Activated CD4-positive, alpha-beta T cell treated with anti-CD3 and anti-CD28 coated beads for 24 hours (primary cell): ENCODE measurements around the gene ANKHD1.
"Not testable (repeated sequence)": the region's sequence is repeated elsewhere in the genome, so short reads cannot be mapped to it uniquely, and the experiment has no call there.

Experiments
- DNase-seq, 2 donors: peaks; one replicate each; pipeline ENCODE4 v3.0.0-alpha.2; 2020; ENCODE audit warnings: low read depth in 2 of 2

ANKHD1 gene

GRCh38 chr5:140561753-140562523 lies 160.3 kb downstream of the ANKHD1 start:
- no peak for DNase-seq

- no peak for DNase-seq
Measured at GRCh38 chr5:140563596-140563995, 162.0 kb downstream of the ANKHD1 start.

- DNase-seq: peak; percentile 89 to 90
Measured at GRCh38 chr5:140564196-140565023, 162.8 kb downstream of the ANKHD1 start, which contains the start of the genes APBB3 and SLC35A4. Gene APBB3, minus strand, starts transcription at chr5:140564598. Its CDS starts 353 bp downstream, at chr5:140564245. Gene SLC35A4, plus strand, starts transcription at chr5:140564828. Its CDS starts 2,342 bp downstream, at chr5:140567170.

- DNase-seq: no peak
Measured at GRCh38 chr5:140565024-140565779, 163.6 kb downstream of the ANKHD1 start.

- DNase-seq: no peak
Measured at GRCh38 chr5:140565780-140566095, 164.1 kb downstream of the ANKHD1 start.

- no peak for DNase-seq
Measured at GRCh38 chr5:140566665-140567064, 165.0 kb downstream of the ANKHD1 start.

- no peak for DNase-seq
Measured at GRCh38 chr5:140567136-140567818, 165.6 kb downstream of the ANKHD1 start.

- DNase-seq: no peak
Measured at GRCh38 chr5:140567871-140568270, 166.2 kb downstream of the ANKHD1 start.

GRCh38 chr5:140568443-140569063 lies 166.9 kb downstream of the ANKHD1 start:
- DNase-seq: no peak

GRCh38 chr5:140569197-140569596 lies 167.6 kb downstream of the ANKHD1 start:
- no peak for DNase-seq

- DNase-seq: no peak
Measured at GRCh38 chr5:140570058-140570457, 168.4 kb downstream of the ANKHD1 start.

- DNase-seq: no peak
Measured at GRCh38 chr5:140570488-140570887, 168.9 kb downstream of the ANKHD1 start.

GRCh38 chr5:140571105-140571504 lies 169.5 kb downstream of the ANKHD1 start:
- no peak for DNase-seq

- DNase-seq: no peak
Measured at GRCh38 chr5:140573683-140574082, 172.1 kb downstream of the ANKHD1 start.

- DNase-seq: no peak
Measured at GRCh38 chr5:140574165-140574564, 172.5 kb downstream of the ANKHD1 start.

GRCh38 chr5:140575309-140575708 lies 173.7 kb downstream of the ANKHD1 start:
- no peak for DNase-seq

- DNase-seq: no peak
Measured at GRCh38 chr5:140576776-140577201, 175.2 kb downstream of the ANKHD1 start.

GRCh38 chr5:140579188-140579747 lies 177.6 kb downstream of the ANKHD1 start:
- not testable (repeated sequence) for DNase-seq

GRCh38 chr5:140587495-140587894 lies 185.9 kb downstream of the ANKHD1 start:
- DNase-seq: no peak

- no peak for DNase-seq
Measured at GRCh38 chr5:140588311-140589070, 186.9 kb downstream of the ANKHD1 start.
